Mucosa of stomach (tissue), 1 donor: ENCODE measurements around the gene ENPP1.

Experiments used
- H3K27me3 ChIP-seq: one replicate; pipeline ENCODE4 v1.7.0; 2013; ENCODE audit warnings: mild to moderate bottlenecking, low read length; ENCODE audit not compliant: control insufficient read depth, insufficient read depth
- H3K36me3 ChIP-seq: one replicate; pipeline ENCODE4 v1.7.0; 2013; ENCODE audit warnings: low read length; ENCODE audit not compliant: control insufficient read depth, insufficient read depth
- H3K4me1 ChIP-seq: one replicate; pipeline ENCODE4 v1.7.0; 2013; ENCODE audit warnings: mild to moderate bottlenecking, low read length; ENCODE audit not compliant: control insufficient read depth, insufficient read depth
- H3K4me3 ChIP-seq: one replicate; pipeline ENCODE4 v1.7.0; 2013; ENCODE audit warnings: low read length
- H3K9ac ChIP-seq: one replicate; pipeline ENCODE4 v1.7.0; 2013; ENCODE audit warnings: mild to moderate bottlenecking, low read length, moderate library complexity
- H3K9me3 ChIP-seq: one replicate; pipeline ENCODE4 v1.7.0; 2013; ENCODE audit warnings: mild to moderate bottlenecking, low read length, moderate library complexity; ENCODE audit not compliant: control insufficient read depth
- donor health status: Pancreatic carcinoma.

The ENPP1 gene

GRCh38 chr6:131838051-131838450 is 30.2 kb downstream of the ENPP1 start:
- H3K9me3 ChIP-seq = no peaks in the 10 kb centered on the region
- no peak overlapping the region for H3K4me3 ChIP-seq
- H3K27me3 ChIP-seq = no peaks in the 10 kb centered on the region
- H3K9ac ChIP-seq = no peak overlapping the region
- no peaks in the 10 kb centered on the region for H3K4me1 ChIP-seq
- H3K36me3 ChIP-seq = no peaks in the 10 kb centered on the region

DNA sequence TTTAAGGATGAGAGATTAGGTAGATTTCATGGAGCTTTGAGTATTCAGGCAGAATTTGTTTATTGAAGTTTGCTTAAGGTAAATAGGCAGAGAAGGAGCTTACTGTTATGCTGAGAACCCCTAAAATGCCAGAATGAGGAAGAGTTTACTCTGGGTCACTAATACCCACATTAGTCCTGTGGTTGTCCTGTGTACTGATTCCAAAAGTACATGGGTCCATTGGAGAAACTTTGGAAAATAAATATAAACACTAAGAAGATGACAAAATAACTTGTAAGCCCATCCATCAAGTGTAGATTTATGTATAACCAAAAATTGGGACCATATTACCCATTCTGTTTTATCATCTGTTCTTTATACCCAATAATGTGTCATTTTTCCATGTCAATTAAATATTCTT is 31.6 kb downstream of the ENPP1 start:
- Histone ChIP-seq H3K4me3 (no peak overlapping the region), H3K9ac (no peak overlapping the region), H3K9me3 (no peaks in the 10 kb centered on the region), H3K4me1 (peaks cover 7% of the 10 kb centered on the region), H3K27me3 (no peaks in the 10 kb centered on the region), H3K36me3 (no peaks in the 10 kb centered on the region)

DNA sequence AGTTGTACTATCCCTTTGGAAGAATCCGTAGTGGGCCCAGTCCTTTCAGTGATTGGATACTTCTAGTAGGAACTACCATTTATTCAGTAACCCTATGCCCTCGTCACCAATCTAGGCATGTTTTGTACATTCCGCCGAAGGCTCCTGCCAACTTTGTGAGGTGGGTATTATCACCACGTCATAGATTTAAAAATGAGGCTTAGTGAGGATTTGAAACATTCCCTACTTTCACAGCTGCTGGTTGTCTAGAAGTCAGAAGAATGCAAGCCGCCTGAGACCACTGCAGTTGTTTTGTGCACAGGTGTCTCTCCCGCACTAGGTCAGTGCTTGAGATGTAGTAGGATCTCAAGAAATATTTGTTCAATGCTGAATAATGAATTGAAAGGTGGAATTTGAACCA is 32.6 kb downstream of the ENPP1 start:
- Histone ChIP-seq H3K4me3 (no peak overlapping the region), H3K4me1 (peaks cover 10% of the 10 kb centered on the region), H3K36me3 (no peaks in the 10 kb centered on the region), H3K9ac (no peak overlapping the region), H3K9me3 (no peaks in the 10 kb centered on the region), H3K27me3 (no peaks in the 10 kb centered on the region)

DNA sequence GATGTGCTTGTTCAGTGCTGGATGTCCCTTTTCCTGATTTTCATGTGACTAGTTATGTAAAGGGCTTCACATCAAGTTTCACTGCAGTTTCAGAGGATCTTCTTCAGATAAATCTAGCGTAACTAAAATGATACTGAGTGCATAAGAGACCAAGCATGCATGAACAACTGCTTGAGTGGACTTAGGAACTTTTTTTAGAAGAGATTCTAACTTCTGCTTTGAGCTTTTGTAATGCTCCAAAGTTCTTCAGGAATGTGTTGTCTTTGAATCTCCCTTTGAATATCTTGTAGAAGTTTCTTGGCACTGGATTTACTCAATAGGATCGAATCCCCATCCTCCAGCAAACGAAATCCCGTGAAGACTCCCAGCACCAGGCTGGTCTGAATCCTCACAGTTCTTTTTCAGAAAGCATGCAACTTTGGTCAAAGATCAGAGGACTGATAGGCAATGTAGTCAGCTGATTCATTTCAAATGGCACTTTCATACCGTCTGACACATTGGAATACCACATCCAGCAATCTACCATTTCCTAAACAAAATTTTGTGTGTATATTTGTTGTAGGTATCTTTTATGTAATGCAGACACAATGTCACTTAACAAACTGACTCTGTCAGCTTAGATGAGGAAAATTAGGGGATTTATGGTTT is 33.2 kb downstream of the ENPP1 start:
- H3K9ac ChIP-seq = no peak overlapping the region
- no peaks in the 10 kb centered on the region for H3K9me3 ChIP-seq

GRCh38 chr6:131843768-131844167 is 35.9 kb downstream of the ENPP1 start:
- Histone ChIP-seq H3K9ac (no peak overlapping the region), H3K27me3 (no peaks in the 10 kb centered on the region), H3K4me1 (peaks cover 10% of the 10 kb centered on the region), H3K9me3 (no peaks in the 10 kb centered on the region), H3K4me3 (no peak overlapping the region), H3K36me3 (no peaks in the 10 kb centered on the region)

More for the DNA sequence above, 33.2 kb downstream of the ENPP1 start:
- Histone ChIP-seq H3K4me3 (no peak overlapping the region), H3K27me3 (no peaks in the 10 kb centered on the region), H3K4me1 (peaks cover 10% of the 10 kb centered on the region), H3K36me3 (no peaks in the 10 kb centered on the region)

DNA sequence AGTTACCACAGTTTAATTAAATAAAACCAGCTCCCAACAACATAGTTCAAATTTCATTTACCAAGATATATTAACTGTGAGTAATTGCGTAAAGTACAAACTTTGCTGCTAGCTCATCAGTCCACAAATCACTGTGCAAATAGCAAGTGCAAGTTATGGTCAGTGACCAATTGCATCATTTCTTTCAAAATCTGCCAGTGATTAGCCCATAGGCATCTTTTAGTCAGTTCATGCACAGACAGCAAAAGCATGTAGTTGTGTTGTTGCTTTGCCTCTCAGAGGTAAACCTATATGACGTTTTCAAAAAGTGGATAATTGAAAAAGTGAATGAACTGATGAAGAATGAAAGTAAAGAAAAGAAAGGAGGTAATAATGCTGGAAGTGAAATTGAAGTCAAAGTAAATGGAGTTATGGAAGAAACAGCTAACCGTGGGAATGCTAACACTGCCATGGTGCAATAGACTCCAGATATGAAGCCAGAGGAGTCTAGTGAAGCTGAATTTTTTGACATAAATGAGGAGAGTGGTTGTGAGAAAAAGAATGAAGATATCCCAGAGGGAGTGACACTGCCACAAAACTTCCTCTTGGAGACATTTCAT is 36.5 kb downstream of the ENPP1 start:
- Histone ChIP-seq H3K9ac (no peak overlapping the region), H3K4me3 (no peak overlapping the region), H3K36me3 (no peaks in the 10 kb centered on the region), H3K4me1 (peaks cover 11% of the 10 kb centered on the region), H3K9me3 (no peaks in the 10 kb centered on the region), H3K27me3 (no peaks in the 10 kb centered on the region)

GRCh38 chr6:131846023-131846663 is 38.3 kb downstream of the ENPP1 start:
- Histone ChIP-seq H3K4me1 (peaks cover 17% of the 10 kb centered on the region), H3K4me3 (no peak overlapping the region), H3K9ac (no peak overlapping the region), H3K36me3 (no peaks in the 10 kb centered on the region), H3K27me3 (no peaks in the 10 kb centered on the region), H3K9me3 (no peaks in the 10 kb centered on the region)

DNA sequence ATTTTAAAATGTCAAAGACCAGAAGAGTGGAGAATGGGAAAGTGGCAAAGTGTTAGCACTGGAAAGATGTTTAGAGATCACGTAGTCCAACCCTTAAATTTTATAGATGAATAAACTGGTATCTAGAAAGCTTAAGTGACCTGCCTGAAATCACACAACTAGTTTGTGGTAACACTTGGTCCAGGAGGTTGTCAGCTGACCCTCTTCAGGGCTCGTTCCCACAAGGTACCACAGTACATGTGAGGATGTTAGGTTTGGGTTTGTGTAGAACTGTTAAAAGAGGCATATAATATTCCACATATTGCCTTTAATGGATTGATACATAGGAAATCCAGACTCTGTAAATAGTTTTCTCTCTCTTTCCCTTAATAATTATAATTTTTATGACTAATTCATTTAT is 39.1 kb downstream of the ENPP1 start:
- Histone ChIP-seq H3K27me3 (no peaks in the 10 kb centered on the region), H3K9ac (no peak overlapping the region), H3K9me3 (no peaks in the 10 kb centered on the region), H3K36me3 (no peaks in the 10 kb centered on the region), H3K4me1 (peaks cover 17% of the 10 kb centered on the region), H3K4me3 (no peak overlapping the region)

GRCh38 chr6:131849799-131850198 is 42.0 kb downstream of the ENPP1 start:
- H3K9me3 ChIP-seq = no peaks in the 10 kb centered on the region
- H3K27me3 ChIP-seq = no peaks in the 10 kb centered on the region
- peak overlapping the region; percentile 8 for H3K9ac ChIP-seq
- H3K4me1 ChIP-seq = peaks cover 7% of the 10 kb centered on the region
- no peaks in the 10 kb centered on the region for H3K36me3 ChIP-seq
- no peak overlapping the region for H3K4me3 ChIP-seq

DNA sequence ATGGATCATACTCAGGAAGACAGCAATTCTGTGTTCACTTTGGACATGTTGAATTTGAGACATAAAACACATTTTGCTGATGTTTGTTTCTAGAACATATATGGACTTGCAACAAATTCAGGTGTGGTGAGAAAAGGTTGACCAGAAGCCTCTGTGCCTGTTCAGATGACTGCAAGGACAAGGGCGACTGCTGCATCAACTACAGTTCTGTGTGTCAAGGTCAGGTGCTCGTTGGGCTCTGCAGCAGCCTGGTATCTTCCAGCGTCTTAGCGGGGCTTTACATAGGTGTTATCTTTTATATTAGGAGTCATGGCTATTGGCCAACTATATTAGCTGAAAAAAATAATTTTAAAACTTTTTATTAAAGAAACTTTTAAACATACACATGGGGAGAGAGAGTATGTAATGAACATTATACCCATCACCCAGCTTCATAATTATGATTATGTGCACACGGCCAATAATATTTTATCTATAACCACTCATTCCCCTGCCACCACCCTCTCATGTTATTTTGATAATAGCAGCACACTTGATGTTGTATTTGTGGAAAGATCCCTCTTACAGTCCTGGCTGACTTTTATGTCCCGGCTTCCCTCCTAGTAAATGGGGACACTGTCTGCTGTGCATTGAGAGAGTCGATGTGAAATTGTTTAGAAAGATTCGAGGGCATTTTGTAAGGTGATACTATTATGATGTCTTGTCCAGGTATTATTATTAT is 43.4 kb downstream of the ENPP1 start:
- no peaks in the 10 kb centered on the region for H3K27me3 ChIP-seq
- H3K9ac ChIP-seq = no peak overlapping the region
- H3K4me3 ChIP-seq = no peak overlapping the region
- H3K4me1 ChIP-seq = peaks cover 7% of the 10 kb centered on the region
- no peaks in the 10 kb centered on the region for H3K9me3 ChIP-seq
- no peaks in the 10 kb centered on the region for H3K36me3 ChIP-seq

GRCh38 chr6:131852200-131852599 is 44.4 kb downstream of the ENPP1 start:
- H3K4me3 ChIP-seq = no peak overlapping the region
- H3K9ac ChIP-seq = no peak overlapping the region
- no peaks in the 10 kb centered on the region for H3K36me3 ChIP-seq
- H3K4me1 ChIP-seq = peaks cover 7% of the 10 kb centered on the region
- H3K9me3 ChIP-seq = no peaks in the 10 kb centered on the region
- H3K27me3 ChIP-seq = no peaks in the 10 kb centered on the region

GRCh38 chr6:131854803-131855202 is 47.0 kb downstream of the ENPP1 start:
- Histone ChIP-seq H3K4me3 (no peak overlapping the region), H3K27me3 (no peaks in the 10 kb centered on the region), H3K36me3 (no peaks in the 10 kb centered on the region), H3K9me3 (no peaks in the 10 kb centered on the region), H3K9ac (no peak overlapping the region), H3K4me1 (peaks cover 1% of the 10 kb centered on the region)
